ENCODE measurements around the gene TFF2. TPM values are rescaled to one million over a fixed set of nuclear protein-coding genes. Genes with fewer than 3 reads are reported as not detected.
A peak's percentile ranks its signal among the peaks of the same experiment; 100 is the strongest.

TFF2 gene
- total RNA-seq, 3 donors from 2014 or later (not counting 1 experiment from before 2014, with no cell fraction given): not detected

DNA sequence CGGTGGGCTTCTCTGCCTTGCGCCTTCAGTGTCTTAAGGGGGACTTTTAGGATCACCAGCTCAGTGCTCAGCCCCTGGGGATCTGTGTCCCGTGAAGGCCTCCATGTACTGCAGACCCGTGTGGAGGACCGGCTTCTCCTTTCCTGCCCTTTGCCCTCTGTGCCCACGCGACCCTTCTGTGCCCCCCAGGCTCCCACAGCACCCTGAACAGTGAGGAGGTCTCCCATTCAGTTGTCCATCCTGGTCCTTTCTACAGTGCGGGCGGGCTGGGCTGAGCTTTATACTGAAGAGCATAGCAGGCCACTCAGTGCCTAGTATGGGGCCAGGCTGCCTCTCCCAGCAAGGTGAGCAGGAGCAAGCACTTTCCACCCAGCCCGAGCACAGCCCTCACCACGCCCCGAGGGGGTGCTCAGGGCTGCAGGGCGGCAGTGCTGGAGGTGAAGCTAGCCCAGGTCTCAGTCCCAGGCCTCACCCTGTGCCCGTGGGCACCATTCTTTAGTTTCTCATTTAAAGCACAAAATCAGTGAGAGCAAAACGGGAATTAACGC lies 23.2 kb upstream of the TFF2 start:
- Mint-ChIP-seq H3K27ac (no peak overlapping the region), H3K36me3 (no peaks in the 10 kb centered on the region), H3K4me3 (no peak overlapping the region), H3K9me3 (no peaks in the 10 kb centered on the region), H3K27me3 (ENCODE audit: low read depth in 2 of 2) (peaks cover 46 to 65% of the 10 kb centered on the region in 2 donors), H3K4me1 (peaks cover 0 to 13% of the 10 kb centered on the region in 2 donors)
- DNase-seq (no peak), ATAC-seq (no peak)
- Histone ChIP-seq H3K27me3 (ENCODE audit: control insufficient read depth, insufficient read depth, low read length) (no peaks in the 10 kb centered on the region), H3K27ac (ENCODE audit: low read length) (no peak overlapping the region), H3K4me1 (ENCODE audit: control insufficient read depth, insufficient read depth, low read length) (no peaks in the 10 kb centered on the region), H3K4me3 (ENCODE audit: low read length) (no peak overlapping the region), H3K36me3 (ENCODE audit: control insufficient read depth, insufficient read depth, low read length) (no peaks in the 10 kb centered on the region), H3K9me3 (ENCODE audit: control insufficient read depth, insufficient read depth, low read length) (no peaks in the 10 kb centered on the region)
- TF ChIP-seq, protein P1, sequence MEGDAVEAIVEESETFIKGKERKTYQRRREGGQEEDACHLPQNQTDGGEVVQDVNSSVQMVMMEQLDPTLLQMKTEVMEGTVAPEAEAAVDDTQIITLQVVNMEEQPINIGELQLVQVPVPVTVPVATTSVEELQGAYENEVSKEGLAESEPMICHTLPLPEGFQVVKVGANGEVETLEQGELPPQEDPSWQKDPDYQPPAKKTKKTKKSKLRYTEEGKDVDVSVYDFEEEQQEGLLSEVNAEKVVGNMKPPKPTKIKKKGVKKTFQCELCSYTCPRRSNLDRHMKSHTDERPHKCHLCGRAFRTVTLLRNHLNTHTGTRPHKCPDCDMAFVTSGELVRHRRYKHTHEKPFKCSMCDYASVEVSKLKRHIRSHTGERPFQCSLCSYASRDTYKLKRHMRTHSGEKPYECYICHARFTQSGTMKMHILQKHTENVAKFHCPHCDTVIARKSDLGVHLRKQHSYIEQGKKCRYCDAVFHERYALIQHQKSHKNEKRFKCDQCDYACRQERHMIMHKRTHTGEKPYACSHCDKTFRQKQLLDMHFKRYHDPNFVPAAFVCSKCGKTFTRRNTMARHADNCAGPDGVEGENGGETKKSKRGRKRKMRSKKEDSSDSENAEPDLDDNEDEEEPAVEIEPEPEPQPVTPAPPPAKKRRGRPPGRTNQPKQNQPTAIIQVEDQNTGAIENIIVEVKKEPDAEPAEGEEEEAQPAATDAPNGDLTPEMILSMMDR (IDR thresholded peaks at IDR 0.05): no peak
- intact Hi-C loops (cut with micrococcal nuclease): no loop called here
- 93% methylated on average over 16 of the region's 16 CpGs for WGBS (ENCODE audit: insufficient coverage)

DNA sequence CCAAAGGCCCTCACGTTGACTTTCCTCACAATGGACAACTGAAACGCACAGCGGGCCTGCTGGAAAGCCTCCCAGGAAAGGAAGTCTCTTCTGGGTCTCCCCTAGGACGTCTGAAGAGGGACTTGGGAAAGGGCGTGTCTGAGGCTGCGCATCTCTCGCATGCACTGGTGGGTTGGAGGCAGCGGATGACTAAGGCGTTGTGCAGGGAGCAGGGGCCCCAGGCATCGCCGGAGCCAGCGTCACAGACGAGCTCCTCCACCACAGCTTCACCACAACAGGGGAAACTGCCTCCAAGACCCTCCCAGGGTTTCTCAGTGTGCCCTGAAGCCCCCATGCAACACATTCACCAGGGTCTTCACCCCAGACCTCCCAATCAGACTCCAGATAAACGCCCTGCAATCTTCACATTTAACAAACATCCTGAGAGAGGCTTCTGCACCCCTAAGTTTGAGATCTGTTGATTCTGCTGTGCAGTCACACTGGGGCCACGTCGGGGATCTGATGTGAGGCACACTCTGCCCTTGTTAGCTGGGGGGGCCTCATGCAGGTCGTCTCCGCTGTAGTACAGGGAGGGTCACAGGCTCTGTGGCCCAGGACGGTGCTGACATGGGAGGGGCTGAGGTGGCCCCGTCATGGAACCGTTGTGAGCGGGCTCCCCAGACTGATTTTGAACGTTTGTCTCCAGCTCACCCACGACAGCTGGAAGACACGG lies 22.6 kb upstream of the TFF2 start:
- Histone ChIP-seq H3K4me3 (ENCODE audit: low read length) (no peak overlapping the region), H3K4me1 (ENCODE audit: control insufficient read depth, insufficient read depth, low read length) (no peaks in the 10 kb centered on the region), H3K9me3 (ENCODE audit: control insufficient read depth, insufficient read depth, low read length) (no peaks in the 10 kb centered on the region), H3K27me3 (ENCODE audit: control insufficient read depth, insufficient read depth, low read length) (no peaks in the 10 kb centered on the region), H3K36me3 (ENCODE audit: control insufficient read depth, insufficient read depth, low read length) (no peaks in the 10 kb centered on the region), H3K27ac (ENCODE audit: low read length) (no peak overlapping the region)
- DNase-seq (no peak), ATAC-seq (no peak)
- WGBS (ENCODE audit: insufficient coverage): 79% methylated on average over 25 of the region's 25 CpGs
- Mint-ChIP-seq H3K27ac (no peak overlapping the region), H3K4me3 (no peak overlapping the region), H3K4me1 (peaks cover 0 to 13% of the 10 kb centered on the region in 2 donors), H3K9me3 (no peaks in the 10 kb centered on the region), H3K36me3 (no peaks in the 10 kb centered on the region), H3K27me3 (ENCODE audit: low read depth in 2 of 2) (peaks cover 46 to 68% of the 10 kb centered on the region in 2 donors)
- TF ChIP-seq, protein P1 (IDR thresholded peaks at IDR 0.05): no peak
- intact Hi-C loops (cut with micrococcal nuclease): no loop called here

DNA sequence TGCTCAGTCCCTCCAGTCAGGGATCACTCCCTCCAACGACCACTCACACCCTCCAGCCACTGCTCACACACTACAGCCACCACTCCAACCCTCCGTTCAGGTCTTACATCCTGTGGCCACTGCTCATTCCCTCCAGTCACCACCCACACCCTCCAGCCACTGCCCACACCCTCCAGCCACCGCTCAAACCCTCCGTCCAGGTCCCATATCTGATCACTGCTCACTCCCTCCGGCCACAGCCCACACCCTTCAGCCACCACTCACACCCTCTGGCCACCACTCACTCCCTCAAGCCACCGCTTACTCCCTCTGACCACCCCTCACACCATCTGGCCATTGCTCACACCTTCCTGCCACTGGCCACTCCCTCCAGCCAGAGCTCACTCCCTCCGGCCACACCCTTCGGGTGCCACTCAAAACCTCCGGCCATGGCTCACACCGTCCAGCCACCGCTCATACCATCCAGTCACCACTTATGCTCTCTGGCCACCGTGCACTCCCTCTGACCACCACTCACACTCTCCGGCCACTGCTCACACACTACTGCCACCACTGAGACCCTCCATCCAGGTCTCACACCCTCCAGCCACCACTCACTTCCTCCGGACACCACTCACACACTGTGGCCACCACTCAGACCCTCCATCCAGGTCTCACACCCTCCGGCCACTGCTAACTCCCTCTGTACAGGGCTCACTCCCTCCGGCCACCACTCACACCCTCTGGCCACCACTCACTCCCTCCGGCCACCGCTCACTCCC lies 20.3 kb upstream of the TFF2 start:
- 66% methylated on average over 18 of the region's 18 CpGs for WGBS (ENCODE audit: insufficient coverage)
- H3K4me3 Mint-ChIP-seq: no peak overlapping the region

More for the DNA sequence above, 20.3 kb upstream of the TFF2 start:
- Histone ChIP-seq H3K36me3 (ENCODE audit: control insufficient read depth, insufficient read depth, low read length) (no peaks in the 10 kb centered on the region), H3K27me3 (ENCODE audit: control insufficient read depth, insufficient read depth, low read length) (no peaks in the 10 kb centered on the region), H3K9me3 (ENCODE audit: control insufficient read depth, insufficient read depth, low read length) (no peaks in the 10 kb centered on the region), H3K4me3 (ENCODE audit: low read length) (no peak overlapping the region), H3K4me1 (ENCODE audit: control insufficient read depth, insufficient read depth, low read length) (no peaks in the 10 kb centered on the region), H3K27ac (ENCODE audit: low read length) (no peak overlapping the region)
- Mint-ChIP-seq H3K9me3 (no peaks in the 10 kb centered on the region), H3K27me3 (ENCODE audit: low read depth in 2 of 2) (peaks cover 34 to 49% of the 10 kb centered on the region in 2 donors), H3K36me3 (no peaks in the 10 kb centered on the region), H3K27ac (peak overlapping the region in 1 of 2 donors; percentile 72), H3K4me1 (peaks cover 0 to 13% of the 10 kb centered on the region in 2 donors)
- TF ChIP-seq, protein P1 (IDR thresholded peaks at IDR 0.05): no peak
- ATAC-seq: no peak
- no peak for DNase-seq
- intact Hi-C loops (cut with micrococcal nuclease): no loop called here

Measured in natural killer cell (primary cell).